GM12878 (cell line): ENCODE measurements around the gene GLRX5.

Experiments
- ATF2 ChIP-seq: IDR thresholded peaks from 2 replicates; pipeline ENCODE4 v1.6.1; 2012; ENCODE audit warnings: low read length, inconsistent platforms
- ATF3 ChIP-seq: IDR thresholded peaks from 2 replicates; pipeline ENCODE4 v1.6.1; 2011; ENCODE audit warnings: low read depth, mild to moderate bottlenecking, low read length, moderate library complexity, borderline replicate concordance; ENCODE audit errors: extremely low read depth
- CEBPB ChIP-seq, 2 experiments: fragments of 150-350 bp in 1 of 2; IDR thresholded peaks; 2 replicates each; pipeline ENCODE4 v1.6.1; 2012 to 2014; ENCODE audit warnings: low read depth in 2 of 2, low read length in 2 of 2, borderline replicate concordance in 1 of 2, inconsistent platforms in 1 of 2
- EGR1 ChIP-seq, 2 experiments: IDR thresholded peaks; 1 replicate in 1 of 2; 2 replicates in 1 of 2; pipeline ENCODE4 v1.6.1; 2011 to 2012; ENCODE audit warnings: low read depth in 2 of 2, low read length in 2 of 2, borderline replicate concordance in 1 of 2, mild to moderate bottlenecking in 1 of 2, moderate library complexity in 1 of 2
- JUND ChIP-seq: IDR thresholded peaks from 2 replicates; pipeline ENCODE4 v1.6.1; 2012; ENCODE audit warnings: low read depth, mild to moderate bottlenecking, low read length, improper control_type of control experiment, moderate library complexity
- POLR2AphosphoS2 ChIP-seq: IDR thresholded peaks from 2 replicates; pipeline ENCODE4 v1.6.1; 2011; ENCODE audit warnings: low read depth, mild to moderate bottlenecking, low read length, improper control_type of control experiment, moderate library complexity
- ZBTB40 ChIP-seq: fragments of 450-650 bp; IDR thresholded peaks from 2 replicates; pipeline ENCODE4 v1.6.1; 2016; ENCODE audit warnings: mild to moderate bottlenecking, moderate library complexity, borderline replicate concordance

- TF ChIP-seq ZBTB40 (no peak), POLR2AphosphoS2 (no peak), ATF3 (no peak), CEBPB (IDR thresholded peaks at IDR 0.05; ENCODE audit: borderline replicate concordance in 1 of 2, low read depth in 2 of 2, low read length in 2 of 2) (no peak), JUND (no peak), ATF2 (no peak), EGR1 (IDR thresholded peaks at IDR 0.05; ENCODE audit: borderline replicate concordance in 1 of 2, low read depth in 2 of 2, low read length in 2 of 2) (no peak)
Observed at GRCh38 chr14:95536036-95536593, 1.3 kb downstream of the GLRX5 start.
